ENCODE measurements around the gene NRSN2.

NRSN2 gene

DNA sequence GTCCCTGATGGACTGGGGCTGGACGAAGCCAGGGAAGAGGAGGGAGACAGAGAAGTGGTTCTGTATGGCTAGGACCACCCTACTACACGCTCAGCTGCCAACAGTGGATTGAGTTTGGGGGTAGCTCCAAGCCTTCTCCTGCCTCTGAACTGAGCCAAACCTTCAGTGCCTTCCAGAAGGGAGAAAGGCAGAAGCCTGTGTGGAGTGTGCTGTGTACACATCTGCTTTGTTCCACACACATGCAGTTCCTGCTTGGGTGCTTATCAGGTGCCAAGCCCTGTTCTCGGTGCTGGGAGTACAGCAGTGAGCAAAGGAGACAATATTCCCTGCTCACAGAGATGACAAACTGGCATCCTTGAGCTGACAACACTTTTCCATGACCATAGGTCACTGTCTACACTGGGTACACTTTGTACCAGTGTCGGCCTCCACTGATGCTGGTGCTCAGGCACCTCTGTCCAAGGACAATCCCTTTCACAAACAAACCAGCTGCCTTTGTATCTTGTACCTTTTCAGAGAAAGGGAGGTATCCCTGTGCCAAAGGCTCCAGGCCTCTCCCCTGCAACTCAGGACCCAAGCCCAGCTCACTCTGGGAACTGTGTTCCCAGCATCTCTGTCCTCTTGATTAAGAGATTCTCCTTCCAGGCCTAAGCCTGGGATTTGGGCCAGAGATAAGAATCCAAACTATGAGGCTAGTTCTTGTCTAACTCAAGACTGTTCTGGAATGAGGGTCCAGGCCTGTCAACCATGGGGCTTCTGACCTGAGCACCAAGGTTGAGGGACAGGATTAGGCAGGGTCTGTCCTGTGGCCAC, 49.9 kb downstream of the NRSN2 start:
- DNase-seq (ENCODE audit: low read depth in 2 of 2, low spot score in 1 of 2), result no peak

- DNase-seq (ENCODE audit: low read depth in 2 of 2, low spot score in 1 of 2), result no peak
Observed at GRCh38 chr20:397432-398237, 50.7 kb downstream of the NRSN2 start.

DNA sequence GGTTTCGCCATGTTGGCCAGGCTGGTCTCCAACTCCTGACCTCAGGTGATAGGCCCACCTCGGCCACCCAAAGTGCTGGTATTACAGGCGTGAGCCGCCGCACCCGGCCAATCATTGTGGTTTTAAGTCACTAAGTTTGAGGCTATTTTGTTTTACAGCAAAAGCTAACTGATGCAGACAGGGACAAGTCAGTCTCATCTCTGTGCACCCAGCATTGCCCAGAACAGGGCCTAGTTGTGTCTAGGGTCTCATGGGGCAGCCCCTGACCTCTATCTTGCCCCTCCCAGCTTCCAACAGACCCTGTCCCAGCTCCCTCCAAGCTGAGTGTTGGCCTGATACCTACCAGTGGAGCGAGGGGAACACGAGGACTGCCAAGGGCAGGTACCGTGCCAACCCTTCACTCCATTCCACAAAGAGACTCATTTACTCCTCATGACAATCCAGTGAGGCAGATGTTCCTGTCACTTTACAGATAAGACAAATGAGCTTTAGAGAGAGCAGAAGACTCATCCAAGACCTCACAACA, 52.3 kb downstream of the NRSN2 start:
- DNase-seq (ENCODE audit: low read depth in 2 of 2, low spot score in 1 of 2), result no peak

DNA sequence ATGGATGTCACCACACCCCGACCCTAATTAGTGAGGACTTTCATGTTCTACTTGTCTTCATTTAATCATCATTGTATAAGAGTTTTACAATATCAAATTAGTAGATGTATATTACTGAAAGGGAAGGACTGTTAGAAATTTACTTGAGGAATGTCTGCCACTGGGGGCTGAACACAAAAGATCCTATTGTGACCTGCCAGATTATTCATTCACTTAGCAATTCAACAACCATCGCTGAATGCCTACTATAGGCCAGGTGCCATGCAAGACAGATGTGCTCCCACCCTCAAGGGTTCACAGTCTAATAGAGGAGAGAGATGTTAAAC, 53.2 kb downstream of the NRSN2 start:
- DNase-seq (ENCODE audit: low read depth in 2 of 2, low spot score in 1 of 2), result no peak

GRCh38 chr20:400454-401275, 53.8 kb downstream of the NRSN2 start:
- no peak for DNase-seq (ENCODE audit: low read depth in 2 of 2, low spot score in 1 of 2)

DNA sequence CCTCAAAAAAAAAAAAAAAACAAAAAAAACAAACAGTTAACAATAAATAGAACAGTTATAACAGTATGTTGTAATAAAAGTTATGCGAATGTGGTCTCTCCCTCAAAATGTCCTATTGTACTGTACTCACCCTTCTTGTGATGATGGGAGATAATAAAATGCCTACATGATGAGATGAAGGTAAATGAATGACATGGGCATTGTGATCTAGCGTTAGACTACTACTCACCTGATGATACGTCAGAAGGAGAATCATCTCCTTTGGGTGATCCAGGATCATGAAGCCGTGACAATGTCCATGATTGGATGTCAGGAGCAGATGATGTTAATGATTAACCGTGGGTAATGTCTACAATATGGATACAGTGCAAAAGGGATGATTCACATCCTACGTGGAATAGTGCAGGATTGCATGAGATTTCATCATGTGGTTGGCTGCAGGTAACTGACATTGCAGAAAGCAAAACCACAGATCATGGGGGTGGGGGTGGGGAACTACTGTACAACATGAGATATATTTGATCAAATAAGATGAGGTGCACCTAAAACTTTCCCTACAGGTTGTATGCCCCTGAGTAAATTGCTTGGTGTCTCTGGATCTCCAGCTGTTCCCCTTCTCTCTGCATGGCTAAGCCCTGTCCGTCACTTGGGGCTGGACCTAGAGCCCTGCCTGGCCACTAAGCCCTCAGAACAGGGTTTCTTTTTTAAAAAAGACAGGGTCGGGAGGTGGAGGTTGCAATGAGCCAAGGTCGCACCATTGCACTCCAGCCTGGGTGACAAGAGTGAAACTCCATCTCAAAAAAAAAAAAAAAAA, 55.0 kb downstream of the NRSN2 start:
- DNase-seq (ENCODE audit: low read depth in 2 of 2, low spot score in 1 of 2), result no peak

DNA sequence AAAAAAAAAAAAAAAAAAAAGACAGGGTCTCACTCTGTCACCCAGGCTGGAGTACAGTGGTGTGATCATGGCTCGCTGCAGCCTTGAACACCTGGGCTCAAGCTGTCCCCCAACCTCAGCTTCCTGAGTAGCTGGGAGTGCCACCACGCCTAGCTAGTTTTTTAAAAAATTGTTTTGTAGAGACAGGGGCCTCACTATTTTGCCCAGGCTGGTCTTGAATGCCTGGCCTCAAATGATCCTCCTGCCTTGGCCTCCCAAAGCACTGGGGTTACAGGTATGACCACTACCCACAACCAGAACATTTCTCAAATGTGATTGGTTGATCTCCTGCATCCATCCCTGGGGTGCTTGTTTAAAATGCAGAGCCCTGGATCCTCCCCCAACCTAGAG, 55.6 kb downstream of the NRSN2 start:
- DNase-seq (ENCODE audit: low read depth in 2 of 2, low spot score in 1 of 2), result no peak

DNA sequence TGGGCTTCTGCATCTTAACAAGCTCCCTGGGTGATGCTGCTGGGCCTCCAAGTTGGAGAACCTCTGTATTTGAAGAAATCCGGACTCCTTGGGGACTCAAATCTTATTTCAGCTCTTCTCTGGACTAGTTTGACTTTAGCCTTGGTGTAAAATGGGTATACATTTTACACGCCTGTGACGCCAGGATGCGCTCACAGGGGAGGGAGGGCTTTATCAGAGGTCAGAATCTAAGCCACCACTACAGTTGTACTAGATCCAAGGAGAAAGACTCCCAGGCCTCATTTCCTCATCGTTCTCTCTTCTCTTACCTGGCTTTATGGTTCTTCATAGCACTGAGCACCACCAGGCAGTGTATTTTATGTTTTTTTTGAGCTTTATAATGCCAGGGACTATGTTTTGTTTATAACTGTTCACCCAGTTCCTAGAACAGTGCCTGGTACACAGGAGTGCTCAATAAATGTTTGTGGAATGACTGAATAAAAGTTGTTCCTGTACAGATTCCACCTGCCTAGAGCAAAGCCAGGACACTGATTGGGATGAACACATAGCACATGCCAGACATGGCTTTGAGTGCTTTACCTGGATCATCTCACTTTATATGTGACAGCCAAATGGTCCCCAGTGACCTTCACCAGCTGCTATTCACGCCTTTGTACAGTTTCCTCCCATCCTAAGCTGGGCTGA, 56.1 kb downstream of the NRSN2 start:
- DNase-seq (ENCODE audit: low read depth in 2 of 2, low spot score in 1 of 2), result no peak

DNA sequence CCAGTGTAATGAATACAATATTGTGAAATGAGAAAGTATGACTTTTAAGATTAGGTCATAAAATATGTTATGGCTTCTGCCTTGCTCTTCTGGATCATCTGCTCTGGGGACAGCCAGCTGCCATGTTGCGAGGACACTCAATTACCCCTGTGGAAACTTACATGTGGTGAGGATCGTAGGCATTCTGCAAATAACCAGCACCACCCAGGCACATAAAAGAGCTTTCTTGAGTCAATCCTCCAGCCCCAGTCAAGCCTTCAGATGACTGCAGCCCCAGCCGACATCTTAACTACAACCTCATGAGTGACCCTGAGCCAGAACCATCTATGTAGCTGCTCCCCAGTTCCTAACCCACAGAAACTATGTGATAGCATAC, 56.7 kb downstream of the NRSN2 start:
- DNase-seq (ENCODE audit: low read depth in 2 of 2, low spot score in 1 of 2), result no peak

- no peak for DNase-seq (ENCODE audit: low read depth in 2 of 2, low spot score in 1 of 2)
Observed at GRCh38 chr20:404088-404487, 57.2 kb downstream of the NRSN2 start.
